CD4-positive, alpha-beta T cell treated with Interleukin-15 for 4 hours (primary cell): ENCODE data around the gene SEMG2.

Experiments
- DNase-seq: peaks from one replicate; pipeline ENCODE4 v3.0.0-alpha.2; 2020; ENCODE audit warnings: low spot score

SEMG2 gene

DNA sequence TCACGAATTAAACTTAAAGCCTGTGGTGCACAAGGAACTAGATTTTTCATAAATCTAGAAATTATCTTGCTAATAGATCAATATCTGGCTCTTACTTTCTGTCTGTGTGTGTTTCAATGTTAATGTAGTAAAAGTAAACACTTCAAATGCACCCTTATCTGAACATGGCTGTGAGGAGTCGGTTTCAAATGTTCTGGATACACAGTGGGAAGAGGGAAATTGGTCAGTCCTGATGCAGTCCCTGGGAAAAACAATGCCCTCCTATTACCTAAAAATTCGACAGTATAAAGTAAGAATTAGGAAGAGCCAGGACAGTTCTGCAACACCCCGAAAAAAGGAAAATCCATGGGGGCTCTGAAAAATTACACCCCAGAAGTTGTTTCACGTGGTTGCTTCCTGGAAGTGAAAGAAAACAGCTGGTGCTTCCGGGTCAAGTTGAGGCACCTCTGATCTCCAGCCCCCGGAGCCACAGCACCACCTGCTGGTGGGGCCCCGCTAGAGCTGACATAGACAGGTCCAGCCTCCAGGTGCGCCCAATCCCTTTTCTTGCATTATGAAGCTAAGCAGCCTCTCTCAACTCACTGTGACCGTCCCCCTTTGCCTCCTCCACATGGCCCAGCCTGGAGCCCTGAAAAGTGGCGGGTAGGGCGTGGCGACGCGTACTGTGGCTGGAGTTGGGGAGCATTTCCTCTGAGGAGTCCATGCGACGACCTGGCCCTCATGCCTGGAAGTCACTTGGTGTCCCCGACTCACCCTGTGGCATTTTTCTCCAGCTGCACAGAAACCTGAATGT, 8.3 kb downstream of the SEMG2 start:
- DNase-seq = no peak

DNA sequence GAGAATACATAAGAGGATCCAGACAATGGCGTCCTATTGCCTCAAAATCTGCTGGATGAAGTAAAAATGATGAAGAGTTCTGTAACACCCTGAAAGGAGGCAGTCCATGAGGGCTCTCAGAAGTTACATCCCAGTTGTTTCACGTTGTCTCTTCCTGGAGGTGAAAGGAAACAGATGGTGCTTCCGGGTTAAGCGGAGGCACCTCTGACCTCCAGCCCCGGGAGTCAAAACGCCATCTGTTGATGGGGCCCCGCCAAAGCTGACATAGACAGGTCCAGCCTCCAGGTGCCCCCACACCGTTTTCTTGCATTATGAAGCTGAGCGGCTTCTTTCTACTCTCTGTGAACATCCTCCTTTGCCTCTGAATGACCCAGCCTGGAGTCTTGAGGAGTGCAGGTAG, 9.5 kb downstream of the SEMG2 start:
- DNase-seq = no peak

DNA sequence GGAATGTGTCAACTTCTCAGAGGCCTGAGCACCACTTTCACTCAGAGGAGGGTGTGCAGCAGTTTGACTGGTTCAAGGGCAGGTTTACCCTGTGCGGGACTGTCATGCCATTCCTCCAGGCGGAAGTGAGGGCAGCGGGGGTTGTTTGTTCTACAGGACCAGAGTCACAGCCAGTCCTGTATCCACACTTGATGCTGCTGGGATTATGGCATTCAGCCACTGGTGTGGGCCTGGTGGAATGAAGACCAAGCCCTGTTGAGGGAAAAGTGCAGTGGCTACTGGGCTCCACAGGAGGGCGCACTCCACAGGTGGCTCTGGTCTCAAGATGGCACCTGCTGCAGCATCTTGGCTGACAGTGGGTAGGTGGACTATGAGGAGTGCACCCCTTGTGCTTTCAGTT, 14.8 kb downstream of the SEMG2 start:
- no peak for DNase-seq

DNA sequence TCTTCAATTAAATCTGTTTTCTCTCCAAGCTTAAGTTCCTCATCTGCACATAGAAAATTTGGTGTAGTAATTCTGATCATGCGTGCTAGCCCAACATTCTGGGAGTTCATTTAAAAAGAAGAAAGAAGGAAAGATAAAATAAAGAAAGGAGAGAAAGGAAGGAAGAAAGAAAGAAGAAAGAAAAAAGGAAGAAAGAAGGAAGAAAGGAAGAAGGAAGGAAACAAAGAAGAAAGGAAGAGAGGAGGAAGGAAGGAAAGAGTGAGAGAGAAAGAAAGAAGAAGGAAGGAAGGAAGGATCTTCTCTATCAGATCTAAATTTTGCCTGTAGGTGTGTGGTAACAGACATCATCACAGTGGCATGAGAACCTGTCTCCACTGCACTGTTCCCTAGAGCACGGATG, 17.0 kb downstream of the SEMG2 start:
- DNase-seq = no peak

DNA sequence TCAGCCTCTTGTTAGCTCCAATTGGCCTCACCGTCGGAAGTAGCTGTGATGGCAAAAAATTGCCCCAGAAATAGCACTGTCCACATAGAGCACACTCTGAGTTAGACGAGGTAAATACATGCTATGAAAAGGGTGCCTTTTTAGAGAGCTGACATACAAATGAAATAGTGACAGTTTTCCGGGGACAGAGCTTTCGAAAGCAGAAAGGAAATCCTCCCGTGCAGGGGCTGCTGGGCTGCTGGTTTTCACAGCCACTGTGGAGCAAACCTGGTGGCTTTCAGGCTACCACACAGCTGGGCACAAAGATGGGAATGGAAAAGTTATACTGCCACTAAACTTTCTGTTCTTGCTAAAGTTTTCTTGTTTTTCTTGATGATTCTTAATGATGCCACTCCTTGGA, 24.9 kb downstream of the SEMG2 start:
- DNase-seq = no peak

DNA sequence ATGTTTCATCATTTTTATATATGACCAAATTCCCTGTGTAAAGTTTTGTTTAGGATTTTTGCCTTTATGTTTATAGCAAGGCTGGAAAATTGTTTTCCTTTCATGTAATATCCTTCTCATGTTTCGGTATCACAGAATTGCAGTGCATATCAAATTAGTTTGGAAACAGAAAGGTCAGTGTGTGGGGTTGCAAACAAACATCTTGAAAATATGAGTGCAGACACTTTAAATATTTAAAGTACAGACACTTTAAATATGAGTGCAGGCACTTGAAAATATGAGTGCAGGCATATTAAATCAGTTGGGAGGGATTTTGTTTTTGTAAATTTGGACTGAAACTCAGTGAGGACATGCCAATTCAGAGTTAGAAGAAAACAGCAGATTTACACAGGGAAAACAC, 26.7 kb downstream of the SEMG2 start:
- DNase-seq = no peak

DNA sequence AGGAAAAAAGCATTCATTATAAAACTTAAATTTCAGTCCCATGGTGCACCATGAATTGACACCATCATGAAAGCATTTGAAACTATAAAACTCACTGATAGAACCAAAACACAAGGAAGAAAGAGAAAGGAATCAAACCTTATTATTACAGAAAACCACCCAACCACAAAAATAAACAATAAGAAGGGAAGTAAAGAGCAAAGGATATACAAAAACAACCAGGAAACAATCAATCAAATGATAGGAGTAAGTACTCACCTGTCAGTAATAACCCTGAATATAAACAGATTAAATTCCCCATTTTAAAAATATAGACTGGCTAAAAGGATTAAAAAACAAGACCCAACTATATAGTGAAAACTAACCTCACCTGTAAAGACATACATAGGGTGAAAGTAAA, 27.4 kb downstream of the SEMG2 start:
- DNase-seq = no peak

DNA sequence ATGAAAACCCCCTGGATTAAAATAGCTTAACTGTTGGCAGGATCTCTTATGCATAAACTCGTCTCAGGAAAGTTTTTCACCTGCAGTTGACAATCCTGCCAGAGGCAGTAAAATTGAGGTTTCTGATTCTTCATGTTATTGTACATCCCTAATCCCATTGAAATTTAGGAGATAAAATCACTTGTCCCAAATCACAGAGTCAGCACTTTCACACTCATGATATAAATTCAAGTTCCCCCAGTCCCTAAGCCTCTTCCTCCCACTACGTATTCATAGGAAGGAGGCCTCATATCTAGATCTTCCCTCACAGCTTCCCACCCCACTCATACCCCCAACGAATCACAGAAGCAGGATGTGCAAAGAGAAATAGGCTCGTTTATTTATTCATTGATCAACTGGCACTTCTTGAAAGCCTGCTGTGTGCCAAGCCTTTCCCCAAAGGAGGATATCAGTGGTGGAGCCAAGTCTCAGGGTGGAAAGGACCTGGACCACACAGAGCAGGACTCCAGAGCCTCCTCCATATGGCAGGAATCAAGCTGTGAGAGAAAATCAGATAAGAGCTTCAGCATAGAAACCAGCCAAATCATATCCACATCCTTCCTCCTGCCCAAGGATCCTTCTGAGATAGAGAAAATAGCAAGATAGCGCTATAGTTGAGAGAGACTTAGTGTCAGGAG, 30.8 kb downstream of the SEMG2 start:
- no peak for DNase-seq

DNA sequence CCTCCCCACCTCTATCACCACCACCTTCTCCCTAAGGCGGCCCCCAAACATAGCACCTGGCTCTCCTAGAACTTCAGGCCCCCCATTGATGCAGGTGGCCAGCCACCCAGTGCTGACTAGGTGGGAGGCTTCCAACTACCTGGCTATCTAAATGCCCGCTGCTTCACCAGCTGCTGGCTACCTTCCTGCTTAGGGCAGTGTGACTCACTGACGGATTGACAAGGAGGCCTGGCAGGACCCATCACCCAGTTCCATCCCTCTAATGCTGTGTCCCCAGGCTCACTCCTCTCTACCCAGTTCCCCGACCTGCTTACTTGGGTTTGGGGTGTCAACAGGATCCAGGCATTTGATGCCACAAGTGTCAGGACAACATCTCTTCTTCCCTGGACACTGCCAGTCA, 32.1 kb downstream of the SEMG2 start:
- no peak for DNase-seq

DNA sequence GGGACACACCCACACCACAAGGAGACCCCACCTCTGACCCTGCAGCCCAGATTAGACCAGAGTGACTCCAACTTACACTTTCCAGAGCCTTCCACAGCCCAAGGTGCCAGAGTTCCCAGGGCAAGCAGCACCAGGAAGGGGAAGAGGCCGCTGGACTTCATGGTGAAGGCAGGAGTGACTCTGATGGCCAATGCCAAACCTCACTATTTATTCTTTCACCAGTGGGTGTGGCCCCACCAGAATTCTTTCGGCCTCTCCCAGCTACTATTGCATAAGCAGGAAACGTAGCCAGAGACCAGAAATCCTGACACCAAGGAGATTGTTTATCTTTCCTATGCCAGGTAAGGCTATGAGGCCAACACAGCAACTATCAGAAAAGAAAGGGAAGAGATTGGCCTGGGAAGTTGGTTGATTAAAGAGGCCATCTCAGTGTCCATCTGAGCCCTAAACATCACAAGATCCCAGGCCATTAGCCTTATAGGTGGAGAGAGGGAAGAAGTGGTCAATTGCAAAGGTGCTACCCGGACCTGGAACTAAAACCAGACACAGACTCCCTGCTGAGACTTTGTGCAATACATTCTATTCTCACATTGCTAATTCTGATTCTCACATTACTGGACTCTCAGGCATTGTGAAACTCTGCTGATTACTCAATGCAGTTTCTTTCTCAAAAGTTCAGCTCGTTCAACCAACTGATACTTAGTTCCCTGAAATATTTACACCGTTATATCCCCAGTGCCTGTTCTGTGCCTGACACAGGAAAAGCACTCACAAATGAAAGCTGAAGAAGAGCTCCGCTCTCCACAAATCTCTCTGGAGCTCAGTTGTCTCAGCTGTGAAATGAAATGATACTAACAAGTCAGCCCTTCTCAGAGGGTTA, 33.5 kb downstream of the SEMG2 start, which contains the start of gene SLPI:
TSS of gene SLPI (minus strand) at position 182 of the 880 bp plus-strand sequence. CDS start at position 161, 21 bp downstream.
- no peak for DNase-seq

DNA sequence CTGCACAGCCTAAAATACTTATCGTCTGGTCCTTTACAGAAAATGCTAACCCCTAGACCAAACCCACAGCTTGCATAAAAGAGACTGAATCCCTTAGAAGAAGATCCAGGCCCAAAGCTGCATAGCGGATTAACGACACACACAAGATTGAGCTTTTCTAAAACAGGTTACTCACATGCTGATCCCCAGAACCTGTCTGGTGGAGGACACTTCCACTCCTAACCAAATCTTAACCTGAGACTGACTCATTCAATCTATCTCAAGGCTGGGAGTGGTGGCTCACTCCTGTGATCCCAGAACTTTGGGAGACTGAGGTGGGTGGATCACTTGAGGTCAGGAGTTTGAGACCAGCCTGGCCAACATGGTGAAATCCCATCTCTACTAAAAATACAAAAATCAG, 36.0 kb downstream of the SEMG2 start:
- no peak for DNase-seq

DNA sequence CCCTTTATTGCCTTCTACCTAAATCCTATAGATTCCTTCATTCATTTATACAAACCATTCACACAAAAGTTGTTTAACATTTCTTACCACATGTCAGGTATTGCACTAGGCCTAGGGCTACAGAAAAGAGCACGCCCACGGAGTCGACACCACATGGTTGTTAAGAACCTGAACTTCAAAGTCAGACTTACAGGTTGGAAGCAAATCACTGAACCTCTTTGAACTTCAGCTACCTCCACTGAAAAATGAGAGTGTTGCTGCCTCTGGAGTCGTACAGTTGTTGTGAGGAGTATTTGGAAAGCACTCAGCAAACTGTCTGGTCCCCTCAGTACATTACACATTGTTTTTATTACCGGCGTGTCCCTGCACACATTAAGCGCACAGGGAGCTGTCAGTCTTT, 36.5 kb downstream of the SEMG2 start:
- DNase-seq = no peak

DNA sequence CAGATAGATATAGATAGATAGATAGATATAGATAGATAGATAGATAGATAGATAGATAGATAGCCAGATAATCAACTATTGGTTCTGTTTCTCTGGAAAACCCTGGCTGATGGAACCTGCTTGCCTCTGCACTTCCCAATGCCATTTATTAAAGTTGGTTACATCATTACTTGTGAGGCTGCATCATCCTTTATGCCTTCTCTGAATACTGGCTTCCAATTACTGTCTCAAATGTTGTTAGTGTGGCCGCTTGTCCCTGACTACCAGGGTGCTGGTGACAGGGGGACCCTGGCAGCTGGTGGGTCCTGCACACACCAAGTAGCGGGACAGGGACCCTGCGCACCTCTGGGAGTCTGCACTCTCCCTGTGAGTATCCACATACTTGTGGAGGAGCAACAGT, 37.1 kb downstream of the SEMG2 start:
- DNase-seq = no peak

DNA sequence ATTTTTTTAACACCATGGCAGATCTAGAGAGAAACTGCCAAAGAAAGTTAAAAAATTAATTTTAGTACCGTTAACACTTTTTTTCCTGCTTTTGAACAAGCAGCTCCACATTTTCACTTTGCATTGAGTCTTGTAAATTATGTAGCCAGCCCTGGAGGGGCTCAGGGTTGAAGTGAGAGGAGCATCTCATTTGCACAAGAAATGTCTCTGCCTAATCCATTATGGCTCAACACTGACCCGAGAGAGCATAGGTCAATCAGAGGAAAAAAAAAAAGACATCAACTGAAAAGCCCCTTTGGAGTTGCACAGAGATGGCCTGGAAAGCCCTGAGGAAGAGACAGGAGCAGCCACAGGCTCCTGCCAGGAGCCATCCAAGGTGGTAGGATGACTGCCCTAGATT, 37.5 kb downstream of the SEMG2 start:
- DNase-seq = no peak

DNA sequence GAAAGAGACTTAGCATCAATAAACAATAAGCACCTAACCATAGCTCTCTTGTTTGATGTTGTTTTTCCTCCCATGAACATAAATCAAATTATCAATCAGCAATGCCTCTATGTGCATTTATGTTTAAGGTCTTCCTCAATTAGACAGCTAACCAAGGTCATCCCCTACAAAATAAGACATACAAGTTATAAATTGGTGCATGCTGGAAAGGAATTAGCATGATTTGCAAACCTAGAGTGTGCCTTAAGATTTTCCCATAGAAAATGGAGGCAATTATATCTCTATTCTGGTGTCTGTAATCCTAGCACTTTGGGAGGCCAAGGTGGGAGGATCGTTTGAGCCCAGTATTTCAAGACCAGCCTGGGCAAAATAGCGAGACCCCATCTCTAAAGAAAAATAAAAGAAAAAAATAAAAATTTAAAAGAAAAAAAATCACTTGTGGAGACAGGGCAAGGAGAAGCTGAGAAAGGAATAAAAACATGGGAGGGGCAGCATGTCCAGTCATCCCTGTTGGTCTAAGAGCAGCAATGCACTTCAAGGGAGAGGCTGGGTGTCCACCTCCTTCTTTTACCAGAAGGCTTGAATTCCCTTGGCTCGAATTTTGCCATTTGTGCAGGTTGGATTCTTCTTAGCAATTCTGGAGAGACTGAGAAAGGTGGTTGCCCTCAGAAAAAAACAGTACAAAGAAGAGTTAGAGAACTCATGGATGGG, 42.5 kb downstream of the SEMG2 start:
- DNase-seq = no peak

DNA sequence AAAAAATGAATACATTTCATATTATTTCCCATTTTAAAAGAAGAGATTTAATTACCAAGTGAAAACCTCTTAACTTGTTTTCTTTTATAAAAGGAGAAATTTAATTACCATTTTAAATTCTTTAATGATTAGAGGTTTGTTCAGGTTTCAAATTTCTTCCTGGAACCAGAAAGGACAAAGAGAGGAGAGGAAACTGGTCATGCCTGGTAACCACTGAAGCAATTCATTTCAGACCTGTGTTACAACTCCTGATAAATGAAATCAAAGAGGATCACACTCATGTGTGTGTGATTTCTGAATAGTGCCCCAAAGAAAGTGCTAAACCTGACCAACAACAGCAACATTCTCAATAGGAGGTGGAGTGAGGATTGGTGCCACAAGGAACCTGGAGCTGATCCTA, 45.8 kb downstream of the SEMG2 start:
- DNase-seq = no peak

DNA sequence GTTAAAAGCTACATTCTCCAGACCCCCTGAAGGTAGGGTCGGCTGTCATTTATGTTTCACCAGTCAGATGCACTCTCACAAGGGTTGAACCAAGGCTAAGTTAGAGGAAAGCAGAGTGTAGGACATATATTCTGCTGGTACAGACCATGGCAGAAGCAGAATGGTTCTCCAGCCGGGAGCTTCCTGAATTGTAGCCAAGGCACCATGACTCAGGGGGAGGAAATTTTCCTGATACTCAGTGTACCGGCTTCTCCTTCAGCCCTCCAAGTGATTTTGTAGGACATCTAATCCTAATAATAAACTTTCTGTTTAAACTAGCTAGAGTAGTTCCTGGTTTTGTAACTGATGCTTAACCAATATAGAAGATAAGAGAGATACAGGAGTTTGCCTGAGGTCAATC, 47.4 kb downstream of the SEMG2 start:
- no peak for DNase-seq

DNA sequence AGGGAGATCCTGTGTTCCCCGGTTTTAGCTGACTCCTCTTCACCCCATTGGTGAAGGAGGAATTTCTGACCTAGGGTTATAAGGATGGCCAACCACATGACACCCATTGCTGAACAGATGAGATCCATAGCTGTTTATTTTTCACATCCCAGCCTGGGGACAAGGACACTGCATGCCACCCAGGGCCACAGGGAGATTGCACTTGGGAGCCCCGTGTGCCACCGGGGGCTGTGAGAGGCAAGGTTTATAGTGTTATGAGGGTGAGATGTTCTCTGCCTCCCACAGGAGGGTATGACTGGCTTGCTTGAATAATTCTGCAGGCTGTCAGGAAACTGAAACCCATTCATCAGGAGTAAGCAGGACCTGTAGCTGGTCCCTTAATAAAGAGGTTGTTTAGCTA, 47.9 kb downstream of the SEMG2 start:
- no peak for DNase-seq

DNA sequence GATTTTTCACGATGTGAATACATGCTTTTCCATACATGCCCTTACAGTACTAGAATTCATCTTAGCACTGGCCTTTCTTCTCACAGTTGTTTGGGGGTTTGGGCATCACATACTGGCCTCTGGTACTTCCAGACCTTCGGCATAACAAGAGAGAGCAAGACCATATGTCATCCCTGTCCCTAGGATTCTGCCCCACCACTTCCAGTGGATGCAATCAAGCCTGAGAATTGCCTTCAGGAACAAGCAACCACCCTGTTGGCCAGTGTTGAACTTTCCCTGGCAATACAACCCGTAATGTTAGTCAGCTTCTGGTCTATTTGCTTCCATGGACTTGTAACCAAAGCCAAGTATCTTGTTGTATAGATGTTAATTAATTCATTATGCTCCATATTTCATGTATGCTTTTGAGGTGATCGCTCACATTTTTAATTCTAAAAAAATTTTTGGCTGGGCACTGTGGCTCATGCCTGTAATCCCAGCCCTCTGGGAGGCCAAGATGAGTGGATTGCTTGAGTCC, 48.6 kb downstream of the SEMG2 start:
- DNase-seq = no peak
